Measurements from ENCODE around the gene ANKRD13A. TPM values are rescaled to one million over a fixed set of nuclear protein-coding genes. Genes with fewer than 3 reads are reported as not detected.
A peak's percentile ranks its signal among the peaks of the same experiment; 100 is the strongest.
"Not testable (repeated sequence)": the region's sequence is repeated elsewhere in the genome, so short reads cannot be mapped to it uniquely, and the experiment has no call there.

Gene ANKRD13A
- total and polyA plus RNA-seq, 8 donors = 13.0 to 150 (median 34.4) TPM

- Histone ChIP-seq H3K4me3 (no peak overlapping the region), H3K27ac (no peak overlapping the region), H3K36me3 (no peaks in the 10 kb centered on the region), H3K4me1 (peaks cover 4 to 9% (median 7%) of the 10 kb centered on the region in 4 donors), H3K27me3 (no peaks in the 10 kb centered on the region), H3K9me3 (no peaks in the 10 kb centered on the region)
- intact Hi-C loops (cut with DNase I; ENCODE audit: low total_unique reads) = no loop called here
- no peak for DNase-seq
- WGBS, 5 donors = 87 to 98% (median 95%) methylated on average over 2 of the region's 2 CpGs
- no peak for TF ChIP-seq POLR2AphosphoS5 (IDR thresholded peaks at IDR 0.05)
- no peak for TF ChIP-seq EP300 (IDR thresholded peaks at IDR 0.05)
- TF ChIP-seq POLR2A (IDR thresholded peaks at IDR 0.05) = no peak
- no peak for TF ChIP-seq CTCF (IDR thresholded peaks at IDR 0.05)
Observed at GRCh38 chr12:110068654-110069053, 69.4 kb downstream of the ANKRD13A start.

- no peaks in the 10 kb centered on the region for H3K9me3 ChIP-seq
- no peak for DNase-seq
- H3K27me3 ChIP-seq = no peaks in the 10 kb centered on the region
- no peaks in the 10 kb centered on the region for H3K36me3 ChIP-seq
- TF ChIP-seq POLR2A (IDR thresholded peaks at IDR 0.05) (no peak), POLR2AphosphoS5 (IDR thresholded peaks at IDR 0.05) (no peak), EP300 (IDR thresholded peaks at IDR 0.05) (no peak), CTCF (IDR thresholded peaks at IDR 0.05) (no peak)
- peaks cover 4 to 9% (median 7%) of the 10 kb centered on the region in 4 donors for H3K4me1 ChIP-seq
- H3K4me3 ChIP-seq = no peak overlapping the region
- intact Hi-C loops (cut with DNase I; ENCODE audit: low total_unique reads) = no loop called here
- H3K27ac ChIP-seq = no peak overlapping the region
Observed at GRCh38 chr12:110071504-110071903, 72.3 kb downstream of the ANKRD13A start.

GRCh38 chr12:110071967-110072366, 72.7 kb downstream of the ANKRD13A start:
- WGBS, 5 donors = 93 to 99% (median 96%) methylated on average over 3 of the region's 3 CpGs
- Histone ChIP-seq H3K4me1 (peaks cover 4 to 9% (median 7%) of the 10 kb centered on the region in 4 donors), H3K9me3 (no peaks in the 10 kb centered on the region), H3K27me3 (no peaks in the 10 kb centered on the region), H3K36me3 (no peaks in the 10 kb centered on the region), H3K4me3 (no peak overlapping the region), H3K27ac (no peak overlapping the region)
- intact Hi-C loops (cut with DNase I; ENCODE audit: low total_unique reads) = no loop called here
- no peak for TF ChIP-seq CTCF (IDR thresholded peaks at IDR 0.05)
- TF ChIP-seq POLR2A (IDR thresholded peaks at IDR 0.05) = no peak
- no peak for TF ChIP-seq POLR2AphosphoS5 (IDR thresholded peaks at IDR 0.05)
- TF ChIP-seq EP300 (IDR thresholded peaks at IDR 0.05) = no peak
- DNase-seq = no peak

GRCh38 chr12:110072636-110073035, 73.4 kb downstream of the ANKRD13A start:
- Histone ChIP-seq H3K27ac (peak overlapping the region in 1 of 5 donors; percentile 25), H3K4me3 (peak overlapping the region; percentile 37 to 49 (median 40))
- H3K36me3 ChIP-seq; intact Hi-C loops (cut with DNase I; ENCODE audit: low total_unique reads); H3K27me3 ChIP-seq; DNase-seq; H3K4me1 ChIP-seq; H3K9me3 ChIP-seq: not testable (repeated sequence)
- WGBS, 5 donors = 72 to 82% (median 77%) methylated on average over 9 of the region's 9 CpGs

- Histone ChIP-seq H3K27me3 (no peaks in the 10 kb centered on the region), H3K27ac (peak overlapping the region in 3 of 5 donors; percentile 7 to 56 (median 25))
Observed at GRCh38 chr12:110073049-110073831, 74.0 kb downstream of the ANKRD13A start.

More at GRCh38 chr12:110073049-110073831, 74.0 kb downstream of the ANKRD13A start:
- 15 to 28% (median 25%) methylated on average over 19 of the region's 19 CpGs for WGBS, 5 donors
- H3K9me3 ChIP-seq = no peaks in the 10 kb centered on the region
- no peaks in the 10 kb centered on the region for H3K36me3 ChIP-seq
- TF ChIP-seq POLR2AphosphoS5 (IDR thresholded peaks at IDR 0.05) = no peak
- TF ChIP-seq CTCF (IDR thresholded peaks at IDR 0.05) = no peak
- TF ChIP-seq POLR2A (IDR thresholded peaks at IDR 0.05) = no peak
- TF ChIP-seq EP300 (IDR thresholded peaks at IDR 0.05) = no peak
- peak in 1 of 2 donors; percentile 71 for DNase-seq
- intact Hi-C loops (cut with DNase I; ENCODE audit: low total_unique reads) = no loop called here
- peaks cover 4 to 9% (median 7%) of the 10 kb centered on the region in 4 donors for H3K4me1 ChIP-seq
- H3K4me3 ChIP-seq = peak overlapping the region; percentile 37 to 49 (median 40)

All from stomach (tissue), 9 donors.